Measurements from ENCODE around the gene DLD. TPM values are rescaled to one million over a fixed set of nuclear protein-coding genes. Genes with fewer than 3 reads are reported as not detected.

The DLD gene
- total RNA-seq, 1 donor = 63.9 TPM

DNA sequence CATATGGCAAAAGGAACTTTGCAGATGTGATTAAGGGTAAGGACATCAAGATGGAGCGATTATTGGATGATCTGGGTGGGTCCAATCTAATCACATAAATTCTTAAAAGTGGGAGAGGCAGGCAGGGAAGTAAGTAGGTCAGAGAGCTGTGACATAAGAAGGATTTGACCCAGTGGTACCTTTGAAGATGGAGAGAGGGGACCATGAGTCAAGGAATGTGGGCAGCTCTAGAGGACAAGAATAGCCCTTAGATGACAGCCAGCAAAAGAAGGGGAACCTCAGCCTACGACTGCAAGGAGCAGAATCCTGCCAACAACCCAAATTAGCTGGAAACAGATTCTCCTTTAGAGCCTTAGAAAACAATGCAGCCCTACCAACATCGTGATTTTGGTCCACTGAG lies 77.5 kb downstream of the DLD start:
- no peak for DNase-seq (ENCODE audit: low read depth)
- TF ChIP-seq CTCF (IDR thresholded peaks at IDR 0.05; ENCODE audit: insufficient read depth, low read depth, low read length) = no peak
- H3K4me3 ChIP-seq (ENCODE audit: low read depth, low read length) = no peak overlapping the region

DNA sequence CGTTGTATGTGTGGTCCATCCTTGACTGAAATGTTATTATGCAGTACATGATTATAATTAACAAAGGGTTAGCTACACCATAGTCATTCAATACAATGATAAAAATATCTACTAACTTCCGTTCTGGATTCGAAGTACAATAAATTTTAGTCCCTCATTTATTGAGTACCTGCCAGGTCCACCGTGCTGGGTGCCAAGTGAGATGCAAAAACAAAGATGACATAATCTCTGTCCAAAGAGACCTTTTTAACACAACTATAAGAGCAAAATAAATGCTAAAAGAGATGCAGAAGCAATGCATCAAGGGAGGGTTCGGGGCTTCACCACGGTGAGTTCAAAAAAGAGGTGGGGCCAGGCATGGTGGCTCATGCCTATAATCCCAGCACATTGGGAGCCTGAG lies 78.9 kb downstream of the DLD start:
- TF ChIP-seq CTCF (IDR thresholded peaks at IDR 0.05; ENCODE audit: insufficient read depth, low read depth, low read length) = no peak
- no peak overlapping the region for H3K4me3 ChIP-seq (ENCODE audit: low read depth, low read length)
- no peak for DNase-seq (ENCODE audit: low read depth)

Other genes starting within 250 kb of the DLD start
- under 0.01 and 0.32 TPM in 2 replicates for gene SLC26A4, start 230.4 kb upstream of the DLD start, total RNA-seq
- 30.3 and 36.3 TPM in 2 replicates for gene CBLL1, start 147.0 kb upstream of the DLD start, total RNA-seq
- gene SLC26A3, start 88.0 kb upstream of the DLD start, total RNA-seq = not detected in 2 replicates
- gene LAMB1, start 112.0 kb downstream of the DLD start, total RNA-seq = 438 and 483 TPM in 2 replicates
- under 0.01 and 0.64 TPM in 2 replicates for gene LAMB4, start 239.2 kb downstream of the DLD start, total RNA-seq